Esophagus muscularis mucosa (tissue), 3 donors: ENCODE measurements around the gene TRAK2.

Source experiments
- POLR2A ChIP-seq: fragments of 450-650 bp; IDR thresholded peaks from one replicate; pipeline ENCODE4 v1.6.1; 2017; ENCODE audit warnings: antibody characterized with exemption, moderate library complexity, mild to moderate bottlenecking, low read depth
- POLR2AphosphoS5 ChIP-seq, 2 donors: sonication (generic); formaldehyde crosslinking; IDR thresholded peaks; one replicate each; pipeline ENCODE4 v1.6.1; 2017; ENCODE audit warnings: antibody characterized with exemption in 2 of 2
- TF ChIP-seq, protein P1 (sequence below), 3 experiments: fragments of 200-600 bp in 2 of 3; fragments of 450-650 bp in 1 of 3; sonication (generic) in 2 of 3; IDR thresholded peaks; one replicate each; pipeline ENCODE4 v1.5.1; 2017 to 2019; ENCODE audit warnings: antibody characterized with exemption in 3 of 3, mild to moderate bottlenecking in 2 of 3, moderate library complexity in 1 of 3

- TF ChIP-seq, protein P1, sequence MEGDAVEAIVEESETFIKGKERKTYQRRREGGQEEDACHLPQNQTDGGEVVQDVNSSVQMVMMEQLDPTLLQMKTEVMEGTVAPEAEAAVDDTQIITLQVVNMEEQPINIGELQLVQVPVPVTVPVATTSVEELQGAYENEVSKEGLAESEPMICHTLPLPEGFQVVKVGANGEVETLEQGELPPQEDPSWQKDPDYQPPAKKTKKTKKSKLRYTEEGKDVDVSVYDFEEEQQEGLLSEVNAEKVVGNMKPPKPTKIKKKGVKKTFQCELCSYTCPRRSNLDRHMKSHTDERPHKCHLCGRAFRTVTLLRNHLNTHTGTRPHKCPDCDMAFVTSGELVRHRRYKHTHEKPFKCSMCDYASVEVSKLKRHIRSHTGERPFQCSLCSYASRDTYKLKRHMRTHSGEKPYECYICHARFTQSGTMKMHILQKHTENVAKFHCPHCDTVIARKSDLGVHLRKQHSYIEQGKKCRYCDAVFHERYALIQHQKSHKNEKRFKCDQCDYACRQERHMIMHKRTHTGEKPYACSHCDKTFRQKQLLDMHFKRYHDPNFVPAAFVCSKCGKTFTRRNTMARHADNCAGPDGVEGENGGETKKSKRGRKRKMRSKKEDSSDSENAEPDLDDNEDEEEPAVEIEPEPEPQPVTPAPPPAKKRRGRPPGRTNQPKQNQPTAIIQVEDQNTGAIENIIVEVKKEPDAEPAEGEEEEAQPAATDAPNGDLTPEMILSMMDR (IDR thresholded peaks at IDR 0.05) = no peak
- TF ChIP-seq POLR2AphosphoS5 (IDR thresholded peaks at IDR 0.05) (no peak), POLR2A (no peak)
Measured at GRCh38 chr2:201464547-201464946, 13.3 kb upstream of the TRAK2 start.
